ENCODE data around the gene FAM151A. TPM values are rescaled to one million over a fixed set of nuclear protein-coding genes. Genes with fewer than 3 reads are reported as not detected.

FAM151A gene
- total and polyA plus RNA-seq, 2 of the 13 experiments (the other 11 are each of a cell fraction or from before 2014, with no cell fraction given), result 0.29 to 3.6 TPM

DNA sequence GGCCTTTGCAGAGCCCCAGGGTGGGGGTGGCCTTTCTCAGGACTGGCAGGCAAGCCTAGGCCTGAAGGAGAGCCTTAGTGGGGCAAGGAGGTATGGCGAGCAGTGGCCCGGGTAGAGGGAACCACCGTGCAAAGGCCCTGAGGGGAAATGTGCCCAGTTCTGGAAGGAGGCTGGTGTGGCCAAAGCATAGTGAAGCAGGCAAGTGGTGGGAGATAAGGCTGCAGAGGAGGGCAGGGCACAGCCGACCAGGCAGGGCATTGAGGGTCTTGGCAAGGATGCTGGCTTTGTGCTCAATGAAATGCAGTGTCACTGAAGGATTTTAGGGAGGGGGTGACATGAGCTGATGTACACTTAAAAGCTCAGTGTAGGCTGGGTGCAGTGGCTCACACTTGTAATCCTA lies 41.0 kb upstream of the FAM151A start:
- FAIRE-seq (no peak), ATAC-seq (peak; percentile 23; the same call in 1 of the 3 replicates), DNase-seq (ENCODE audit: low spot score) (no peak)
- 66% methylated on average over 4 of the region's 4 CpGs for WGBS (ENCODE audit: low lambda C conversion rate)
- CTCF ChIA-PET (ENCODE audit: low intra/inter-chr PET ratio, low total read pairs), result no interaction called here
- H3K4me3 ChIP-seq (replicated peaks in 1 of 3; ENCODE audit: insufficient read depth in 1 of 3, low read depth in 2 of 3, low read length in 3 of 3), result no peak overlapping the region
- TF ChIP-seq, protein P1, sequence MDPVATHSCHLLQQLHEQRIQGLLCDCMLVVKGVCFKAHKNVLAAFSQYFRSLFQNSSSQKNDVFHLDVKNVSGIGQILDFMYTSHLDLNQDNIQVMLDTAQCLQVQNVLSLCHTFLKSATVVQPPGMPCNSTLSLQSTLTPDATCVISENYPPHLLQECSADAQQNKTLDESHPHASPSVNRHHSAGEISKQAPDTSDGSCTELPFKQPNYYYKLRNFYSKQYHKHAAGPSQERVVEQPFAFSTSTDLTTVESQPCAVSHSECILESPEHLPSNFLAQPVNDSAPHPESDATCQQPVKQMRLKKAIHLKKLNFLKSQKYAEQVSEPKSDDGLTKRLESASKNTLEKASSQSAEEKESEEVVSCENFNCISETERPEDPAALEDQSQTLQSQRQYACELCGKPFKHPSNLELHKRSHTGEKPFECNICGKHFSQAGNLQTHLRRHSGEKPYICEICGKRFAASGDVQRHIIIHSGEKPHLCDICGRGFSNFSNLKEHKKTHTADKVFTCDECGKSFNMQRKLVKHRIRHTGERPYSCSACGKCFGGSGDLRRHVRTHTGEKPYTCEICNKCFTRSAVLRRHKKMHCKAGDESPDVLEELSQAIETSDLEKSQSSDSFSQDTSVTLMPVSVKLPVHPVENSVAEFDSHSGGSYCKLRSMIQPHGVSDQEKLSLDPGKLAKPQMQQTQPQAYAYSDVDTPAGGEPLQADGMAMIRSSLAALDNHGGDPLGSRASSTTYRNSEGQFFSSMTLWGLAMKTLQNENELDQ (CRISPR knock-in tag; IDR thresholded peaks at IDR 0.05; ENCODE audit: borderline replicate concordance), result no peak
- TF ChIP-seq ZNF883 (CRISPR knock-in tag; IDR thresholded peaks at IDR 0.05; ENCODE audit: not compliant biosample characterization) (no peak), ZNF703 (CRISPR knock-in tag; IDR thresholded peaks at IDR 0.05; ENCODE audit: borderline replicate concordance) (no peak), NCOA2 (CRISPR knock-in tag; IDR thresholded peaks at IDR 0.05) (no peak), SP140L (CRISPR knock-in tag; IDR thresholded peaks at IDR 0.05; ENCODE audit: borderline replicate concordance) (no peak)
- TF ChIP-seq, protein P2, sequence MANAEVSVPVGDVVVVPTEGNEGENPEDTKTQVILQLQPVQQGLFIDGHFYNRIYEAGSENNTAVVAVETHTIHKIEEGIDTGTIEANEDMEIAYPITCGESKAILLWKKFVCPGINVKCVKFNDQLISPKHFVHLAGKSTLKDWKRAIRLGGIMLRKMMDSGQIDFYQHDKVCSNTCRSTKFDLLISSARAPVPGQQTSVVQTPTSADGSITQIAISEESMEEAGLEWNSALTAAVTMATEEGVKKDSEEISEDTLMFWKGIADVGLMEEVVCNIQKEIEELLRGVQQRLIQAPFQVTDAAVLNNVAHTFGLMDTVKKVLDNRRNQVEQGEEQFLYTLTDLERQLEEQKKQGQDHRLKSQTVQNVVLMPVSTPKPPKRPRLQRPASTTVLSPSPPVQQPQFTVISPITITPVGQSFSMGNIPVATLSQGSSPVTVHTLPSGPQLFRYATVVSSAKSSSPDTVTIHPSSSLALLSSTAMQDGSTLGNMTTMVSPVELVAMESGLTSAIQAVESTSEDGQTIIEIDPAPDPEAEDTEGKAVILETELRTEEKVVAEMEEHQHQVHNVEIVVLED (CRISPR knock-in tag; IDR thresholded peaks at IDR 0.05; ENCODE audit: borderline replicate concordance), result no peak
- TF ChIP-seq, protein P3, sequence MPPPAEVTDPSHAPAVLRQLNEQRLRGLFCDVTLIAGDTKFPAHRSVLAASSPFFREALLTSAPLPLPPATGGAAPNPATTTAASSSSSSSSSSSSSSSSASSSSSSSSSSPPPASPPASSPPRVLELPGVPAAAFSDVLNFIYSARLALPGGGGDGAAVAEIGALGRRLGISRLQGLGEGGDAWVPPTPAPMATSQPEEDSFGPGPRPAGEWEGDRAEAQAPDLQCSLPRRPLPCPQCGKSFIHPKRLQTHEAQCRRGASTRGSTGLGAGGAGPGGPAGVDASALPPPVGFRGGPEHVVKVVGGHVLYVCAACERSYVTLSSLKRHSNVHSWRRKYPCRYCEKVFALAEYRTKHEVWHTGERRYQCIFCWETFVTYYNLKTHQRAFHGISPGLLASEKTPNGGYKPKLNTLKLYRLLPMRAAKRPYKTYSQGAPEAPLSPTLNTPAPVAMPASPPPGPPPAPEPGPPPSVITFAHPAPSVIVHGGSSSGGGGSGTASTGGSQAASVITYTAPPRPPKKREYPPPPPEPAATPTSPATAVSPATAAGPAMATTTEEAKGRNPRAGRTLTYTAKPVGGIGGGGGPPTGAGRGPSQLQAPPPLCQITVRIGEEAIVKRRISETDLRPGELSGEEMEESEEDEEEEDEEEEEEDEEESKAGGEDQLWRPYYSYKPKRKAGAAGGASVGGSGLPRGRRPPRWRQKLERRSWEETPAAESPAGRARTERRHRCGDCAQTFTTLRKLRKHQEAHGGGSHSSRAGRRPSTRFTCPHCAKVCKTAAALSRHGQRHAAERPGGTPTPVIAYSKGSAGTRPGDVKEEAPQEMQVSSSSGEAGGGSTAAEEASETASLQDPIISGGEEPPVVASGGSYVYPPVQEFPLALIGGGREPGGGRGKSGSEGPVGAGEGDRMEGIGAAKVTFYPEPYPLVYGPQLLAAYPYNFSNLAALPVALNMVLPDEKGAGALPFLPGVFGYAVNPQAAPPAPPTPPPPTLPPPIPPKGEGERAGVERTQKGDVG (CRISPR knock-in tag; IDR thresholded peaks at IDR 0.05; ENCODE audit: borderline replicate concordance), result no peak
- no peak overlapping the region for H3K9ac ChIP-seq (ENCODE audit: insufficient read depth, low read depth, low read length)
- no peak overlapping the region for H3K4me2 ChIP-seq (ENCODE audit: low read depth, low read length)
- H4K20me1 ChIP-seq (ENCODE audit: insufficient read depth, low read length), result no peaks in the 10 kb centered on the region
- in situ Hi-C loops (cut with HindIII; ENCODE audit: extremely low pct_ligation_motif_present, low pct_unique_long_range_greater_than_20kb) (no loop called here), intact Hi-C loops (cut with micrococcal nuclease; ENCODE audit: unreplicated experiment) (loop anchor here (5.0 kb wide), 1 partner anchor 167 kb away; no protein-coding TSS in a partner anchor)
- H3K27me3 ChIP-seq (ENCODE audit: control insufficient read depth in 1 of 2, insufficient read depth in 2 of 2, low read length in 2 of 2), result no peaks in the 10 kb centered on the region; a peak in 1 of 5 replicates
- peaks cover 4% of the 10 kb centered on the region; the same call in 1 of the 2 replicates for H3K9me3 ChIP-seq (ENCODE audit: low read length)
- H3K36me3 ChIP-seq (replicated peaks in 1 of 2; ENCODE audit: control insufficient read depth in 1 of 2, insufficient read depth in 2 of 2, low read length in 2 of 2), result no peaks in the 10 kb centered on the region
- no peaks in the 10 kb centered on the region for H3K79me2 ChIP-seq (ENCODE audit: insufficient read depth, low read length)
- H3K27ac ChIP-seq (ENCODE audit: extremely low read length, insufficient read depth, low read length), result no peak overlapping the region
- no peaks in the 10 kb centered on the region for H3K4me1 ChIP-seq (ENCODE audit: insufficient read depth, low read length)
- H2AFZ ChIP-seq (ENCODE audit: low read length), result no peak overlapping the region
- no TSS peak for BruUV-seq (replicated peaks)
- POLR2A ChIA-PET, result no interaction called here

All from HepG2 (cell line).